ENCODE measurements around the gene ZNF416. TPM values are rescaled to one million over a fixed set of nuclear protein-coding genes. Genes with fewer than 3 reads are reported as not detected.

The ZNF416 gene
- total and polyA plus RNA-seq, 9 of the 15 experiments (the other 6 are each of a cell fraction or from before 2014, with no cell fraction given), result 0.20 to 2.0 (median 1.1) TPM

- intact Hi-C loops (cut with micrococcal nuclease), result no loop called here
- in situ Hi-C loops (cut with MboI), result no loop called here
- peaks cover 3% of the 10 kb centered on the region; the same call in 2 of the 3 replicates for H3K79me2 ChIP-seq (ENCODE audit: control insufficient read depth, insufficient read depth, low read length)
- peak overlapping the region; percentile 64 for H2AFZ ChIP-seq (ENCODE audit: low read depth, low read length)
- ATAC-seq, result no peak
- no peaks in the 10 kb centered on the region; the same call in 1 of the 2 replicates for H3K9me3 ChIP-seq (replicated peaks; ENCODE audit: control insufficient read depth, insufficient read depth, low read depth, low read length)
- H3K9ac ChIP-seq (ENCODE audit: insufficient read depth in 1 of 2, low read depth in 2 of 2, low read length in 2 of 2), result no peak overlapping the region; a peak in 1 of 4 replicates
- no peak for FAIRE-seq
- H4K20me1 ChIP-seq (replicated peaks; ENCODE audit: control insufficient read depth, insufficient read depth, low read length), result no peaks in the 10 kb centered on the region
- peak overlapping the region; percentile 74 for H3K4me3 ChIP-seq
- H3K36me3 ChIP-seq (ENCODE audit: control insufficient read depth, insufficient read depth, low read length), result no peaks in the 10 kb centered on the region; the same call in 2 of the 3 replicates
- ChIA-PET CTCF (ENCODE audit: low intra/inter-chr PET ratio) (no interaction called here), POLR2A (no interaction called here)
- no peak for TF ChIP-seq SRSF3 (IDR thresholded peaks at IDR 0.05; ENCODE audit: insufficient read depth, low read length)
- peak; percentile 64 for TF ChIP-seq RFX1 (IDR thresholded peaks at IDR 0.05)
- peaks cover 0 to 10% of the 10 kb centered on the region in 2 experiments; a peak in 3 of 5 replicates for H3K4me1 ChIP-seq (replicated peaks in 1 of 2; ENCODE audit: control insufficient read depth in 2 of 2, insufficient read depth in 2 of 2, low read length in 2 of 2)
- H3K27me3 ChIP-seq (ENCODE audit: control insufficient read depth in 2 of 2, insufficient read depth in 2 of 2, low read length in 2 of 2), result no peaks in the 10 kb centered on the region
- no peak for DNase-seq (ENCODE audit: extremely low read depth in 1 of 4, low spot score in 3 of 4)
- H3K27ac ChIP-seq (ENCODE audit: extremely low read depth, low read depth, low read length), result no peak overlapping the region
- 30% methylated on average over 7 of the region's 8 CpGs for WGBS (ENCODE audit: insufficient coverage, low coverage, missing lambda C conversion rate)
- peak overlapping the region; percentile 85 for H3K4me2 ChIP-seq (ENCODE audit: insufficient read depth, low read length)
- no TSS peak for BruUV-seq (replicated peaks)
- no peaks in the 10 kb centered on the region for H3K9me1 ChIP-seq (ENCODE audit: control insufficient read depth, insufficient read depth, low read length)
Measured at GRCh38 chr19:57599377-57599760, 20.7 kb upstream of the ZNF416 start.

DNA sequence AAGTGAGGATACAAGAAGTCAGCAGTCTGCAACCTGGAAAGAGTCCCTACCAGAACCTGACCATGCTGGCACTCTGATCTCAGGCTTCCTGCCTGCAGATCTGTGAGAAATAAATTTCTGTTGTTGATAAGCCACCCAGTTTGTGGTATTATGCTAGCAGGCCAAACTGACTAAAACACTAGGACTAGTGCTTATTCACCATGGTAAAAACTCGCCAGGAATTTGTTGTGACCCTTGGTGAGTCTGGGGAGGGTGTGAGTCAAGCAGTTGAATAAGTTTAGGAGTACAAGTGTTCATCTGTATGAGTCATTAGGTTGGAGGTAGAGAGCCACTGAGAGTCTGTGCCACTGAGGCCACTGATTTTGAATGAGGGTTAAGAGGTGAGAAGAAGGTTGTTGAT, 8.8 kb upstream of the ZNF416 start:
- TF ChIP-seq ELF4 (CRISPR knock-in tag; IDR thresholded peaks at IDR 0.05) (no peak), EGR1 (conservative IDR thresholded peaks at IDR 0.05) (no peak), MYBL2 (IDR thresholded peaks at IDR 0.05; ENCODE audit: low read depth) (no peak), MYBL2 (CRISPR knock-in tag; IDR thresholded peaks at IDR 0.05; ENCODE audit: borderline replicate concordance) (no peak), COPS2 (conservative IDR thresholded peaks at IDR 0.05) (no peak), ZFPM2 (CRISPR knock-in tag; IDR thresholded peaks at IDR 0.05) (no peak), PRPF4 (IDR thresholded peaks at IDR 0.05; ENCODE audit: insufficient read depth, low read depth, low read length, poor library complexity, severe bottlenecking) (no peak)
- H3K27me3 ChIP-seq (ENCODE audit: control insufficient read depth in 2 of 2, insufficient read depth in 2 of 2, low read length in 2 of 2), result no peaks in the 10 kb centered on the region
- no peaks in the 10 kb centered on the region for H3K9me1 ChIP-seq (ENCODE audit: control insufficient read depth, insufficient read depth, low read length)
- ATAC-seq (no peak), DNase-seq (ENCODE audit: extremely low read depth in 1 of 4, low spot score in 3 of 4) (no peak), FAIRE-seq (no peak)
- POLR2A ChIA-PET, result no interaction called here
- in situ Hi-C loops (cut with MboI), result no loop called here
- no peak overlapping the region for H2AFZ ChIP-seq (ENCODE audit: low read depth, low read length)
- no peak overlapping the region for H3K4me2 ChIP-seq (ENCODE audit: insufficient read depth, low read length)
- peaks cover 0 to 10% of the 10 kb centered on the region in 2 experiments; a peak in 1 of 5 replicates for H3K4me1 ChIP-seq (replicated peaks in 1 of 2; ENCODE audit: control insufficient read depth in 2 of 2, insufficient read depth in 2 of 2, low read length in 2 of 2)
- intact Hi-C loops (cut with micrococcal nuclease), result no loop called here
- H3K36me3 ChIP-seq (ENCODE audit: control insufficient read depth, insufficient read depth, low read length), result no peaks in the 10 kb centered on the region
- no peaks in the 10 kb centered on the region for H4K20me1 ChIP-seq (replicated peaks; ENCODE audit: control insufficient read depth, insufficient read depth, low read length)
- H3K79me2 ChIP-seq (ENCODE audit: control insufficient read depth, insufficient read depth, low read length), result no peaks in the 10 kb centered on the region
- WGBS (ENCODE audit: insufficient coverage, low coverage, missing lambda C conversion rate), result 0% methylated on average over 1 of the region's 1 CpG
- BruUV-seq (replicated peaks), result no TSS peak
- no peak overlapping the region for H3K27ac ChIP-seq (ENCODE audit: extremely low read depth, low read depth, low read length)
- CTCF ChIA-PET (ENCODE audit: low intra/inter-chr PET ratio), result no interaction called here
- H3K9ac ChIP-seq (ENCODE audit: insufficient read depth in 1 of 2, low read depth in 2 of 2, low read length in 2 of 2), result no peak overlapping the region
- no peak overlapping the region for H3K4me3 ChIP-seq
- no peaks in the 10 kb centered on the region for H3K9me3 ChIP-seq (replicated peaks; ENCODE audit: control insufficient read depth, insufficient read depth, low read depth, low read length)
